CD4-positive, alpha-beta T cell treated with Interleukin-12 subunit alpha and Interleukin-12 subunit beta, for 1 hour (primary cell): ENCODE results near the gene GARIN5A.
"Not testable (repeated sequence)": the region's sequence is repeated elsewhere in the genome, so short reads cannot be mapped to it uniquely, and the experiment has no call there.

Experiments
- DNase-seq: peaks from one replicate; pipeline ENCODE4 v3.0.0-alpha.2; 2020

Gene GARIN5A

GRCh38 chr19:50486823-50487515 is 10.3 kb upstream of the GARIN5A start:
- peak; percentile 49 for DNase-seq

GRCh38 chr19:50485284-50485955 is 8.8 kb upstream of the GARIN5A start:
- no peak for DNase-seq

- DNase-seq = no peak
Measured at GRCh38 chr19:50482916-50483315, 6.3 kb upstream of the GARIN5A start.

GRCh38 chr19:50482271-50482855 is 5.7 kb upstream of the GARIN5A start:
- DNase-seq = no peak

GRCh38 chr19:50481351-50482149 is 4.9 kb upstream of the GARIN5A start:
- no peak for DNase-seq

GRCh38 chr19:50480281-50481111 is 3.8 kb upstream of the GARIN5A start:
- no peak for DNase-seq

- no peak for DNase-seq
Measured at GRCh38 chr19:50479761-50480251, 3.2 kb upstream of the GARIN5A start.

GRCh38 chr19:50478901-50479715 is 2.5 kb upstream of the GARIN5A start:
- DNase-seq = no peak

- DNase-seq = no peak
Measured at GRCh38 chr19:50477751-50478515, 1.3 kb upstream of the GARIN5A start.

GRCh38 chr19:50476907-50477238 is 225 bp upstream of the GARIN5A start:
- no peak for DNase-seq

- no peak for DNase-seq
Measured at GRCh38 chr19:50475736-50476223, 868 bp downstream of the GARIN5A start.

GRCh38 chr19:50475101-50475568 is 1.5 kb downstream of the GARIN5A start:
- no peak for DNase-seq

- not testable (repeated sequence) for DNase-seq
Measured at GRCh38 chr19:50473336-50473735, 3.3 kb downstream of the GARIN5A start.

- DNase-seq = no peak
Measured at GRCh38 chr19:50468818-50469217, 7.8 kb downstream of the GARIN5A start.

- no peak for DNase-seq
Measured at GRCh38 chr19:50467566-50467965, 9.1 kb downstream of the GARIN5A start.

GRCh38 chr19:50466706-50467039 is 10.0 kb downstream of the GARIN5A start:
- no peak for DNase-seq

- DNase-seq = no peak
Measured at GRCh38 chr19:50465986-50466705, 10.5 kb downstream of the GARIN5A start.

GRCh38 chr19:50465000-50465399 is 11.6 kb downstream of the GARIN5A start:
- DNase-seq = no peak

- DNase-seq = no peak
Measured at GRCh38 chr19:50464348-50464747, 12.3 kb downstream of the GARIN5A start.

GRCh38 chr19:50462970-50463369 is 13.7 kb downstream of the GARIN5A start:
- DNase-seq = no peak
